IMR-90 (cell line): ENCODE results near the gene IL13. TPM values are rescaled to one million over a fixed set of nuclear protein-coding genes. Genes with fewer than 3 reads are reported as not detected.

Experiments
- ATAC-seq: fragments of 200-7000 bp; cut with Tn5 transposase; 2 replicates; pipeline ENCODE4 v1.9.1; 2020; ENCODE audit warnings: low read depth, mild to moderate bottlenecking, moderate library complexity
- BruUV-seq: library from RNA; stranded (reverse); fragments of 400-500 nt; replicated peaks from 2 replicates; lab custom pipeline; 2021; lab: Mats Ljungman, UMichigan
- CTCF ChIA-PET: fragments of 300-600 bp; formaldehyde crosslinking; extraction: SDS; loops from one replicate; lab custom pipeline; 2021; ENCODE audit warnings: antibody characterized with exemption; lab: Yijun Ruan, JAX
- POLR2A ChIA-PET: fragments of 300-600 bp; sonication (Branson Sonifier 250); formaldehyde crosslinking; loops from one replicate; lab custom pipeline; 2022; ENCODE audit warnings: antibody characterized with exemption; ENCODE audit not compliant: unreplicated experiment; lab: Charles Lee
- DNase-seq: peaks from one replicate; pipeline ENCODE4 v3.0.0; 2013
- H2AFZ ChIP-seq: replicated peaks from 2 replicates; pipeline ENCODE3; 2013; ENCODE audit warnings: low read length, mild to moderate bottlenecking; ENCODE audit not compliant: poor library complexity
- H2AK5ac ChIP-seq: 2 replicates; pipeline ENCODE4 v1.6.1; 2013; ENCODE audit warnings: low read depth, low read length, inconsistent platforms
- H2AK9ac ChIP-seq: replicated peaks from 2 replicates; pipeline ENCODE3; 2013; ENCODE audit warnings: mild to moderate bottlenecking, low read depth, low read length, moderate library complexity; ENCODE audit not compliant: poor library complexity
- H2BK120ac ChIP-seq: 2 replicates; pipeline ENCODE4 v1.6.1; 2013; ENCODE audit warnings: low read depth, low read length, inconsistent platforms
- H2BK15ac ChIP-seq: 3 replicates; pipeline ENCODE4 v1.6.1; 2013; ENCODE audit warnings: low read depth, low read length, inconsistent platforms
- H2BK20ac ChIP-seq: 2 replicates; pipeline ENCODE4 v1.6.1; 2013; ENCODE audit warnings: low read depth, mild to moderate bottlenecking, inconsistent platforms, low read length, moderate library complexity
- H2BK5ac ChIP-seq: 2 replicates; pipeline ENCODE4 v1.6.1; 2013; ENCODE audit warnings: mild to moderate bottlenecking, low read depth, low read length, inconsistent platforms; ENCODE audit not compliant: poor library complexity, severe bottlenecking
- H3K14ac ChIP-seq: replicated peaks from 2 replicates; pipeline ENCODE4 v1.6.1; 2013; ENCODE audit warnings: low read depth, low read length, inconsistent platforms
- H3K18ac ChIP-seq: 2 replicates; pipeline ENCODE4 v1.6.1; 2013; ENCODE audit warnings: low read depth, low read length, control low read depth
- H3K23ac ChIP-seq: 2 replicates; pipeline ENCODE4 v1.6.1; 2013; ENCODE audit warnings: low read depth, low read length, inconsistent platforms
- H3K27ac ChIP-seq: 2 replicates; pipeline ENCODE4 v1.5.1; 2013; ENCODE audit warnings: mild to moderate bottlenecking, control low read depth, low read length; ENCODE audit not compliant: insufficient read depth
- H3K27me3 ChIP-seq: 2 replicates; pipeline ENCODE4 v1.6.1; 2013; ENCODE audit warnings: low read length; ENCODE audit not compliant: control insufficient read depth, insufficient read depth
- H3K36me3 ChIP-seq: 2 replicates; pipeline ENCODE4 v1.6.1; 2013; ENCODE audit warnings: low read length, mixed read lengths; ENCODE audit not compliant: control insufficient read depth, insufficient read depth
- H3K4ac ChIP-seq: 2 replicates; pipeline ENCODE4 v1.6.1; 2013; ENCODE audit warnings: low read depth, low read length, inconsistent platforms
- H3K4me1 ChIP-seq: 2 replicates; pipeline ENCODE4 v1.6.1; 2013; ENCODE audit warnings: low read length, mixed read lengths; ENCODE audit not compliant: control insufficient read depth, insufficient read depth
- H3K4me2 ChIP-seq: 2 replicates; pipeline ENCODE4 v1.6.1; 2013; ENCODE audit warnings: low read depth, mild to moderate bottlenecking, control low read depth, low read length, moderate library complexity
- H3K4me3 ChIP-seq: 2 replicates; pipeline ENCODE4 v1.5.1; 2013; ENCODE audit warnings: low read depth, mild to moderate bottlenecking, control low read depth, low read length, moderate library complexity; ENCODE audit not compliant: insufficient read depth
- H3K56ac ChIP-seq: 2 replicates; pipeline ENCODE4 v1.6.1; 2013; ENCODE audit warnings: low read length, inconsistent platforms; ENCODE audit not compliant: insufficient read depth; ENCODE audit errors: extremely low read depth
- H3K79me1 ChIP-seq, 2 experiments: 2 replicates each; pipeline ENCODE4 v1.6.1; 2013; ENCODE audit warnings: low read length in 2 of 2, inconsistent platforms in 1 of 2, low read depth in 1 of 2
- H3K9ac ChIP-seq: 2 replicates; pipeline ENCODE4 v1.6.1; 2013; ENCODE audit warnings: low read depth, low read length, control low read depth
- H3K9me1 ChIP-seq: 2 replicates; pipeline ENCODE4 v1.6.1; 2013; ENCODE audit warnings: low read length, inconsistent platforms; ENCODE audit not compliant: insufficient read depth
- H3K9me3 ChIP-seq: 2 replicates; pipeline ENCODE4 v1.6.1; 2013; ENCODE audit warnings: low read length; ENCODE audit not compliant: control insufficient read depth, insufficient read depth
- H4K20me1 ChIP-seq: 2 replicates; pipeline ENCODE4 v1.6.1; 2013; ENCODE audit warnings: low read length, inconsistent platforms; ENCODE audit not compliant: insufficient read depth
- H4K5ac ChIP-seq: 2 replicates; pipeline ENCODE4 v1.6.1; 2013; ENCODE audit warnings: mild to moderate bottlenecking, low read depth, low read length, control low read depth
- H4K8ac ChIP-seq, 2 experiments: 2 replicates each; pipeline ENCODE4 v1.6.1; 2013; ENCODE audit warnings: low read depth in 2 of 2, low read length in 2 of 2, control low read depth in 1 of 2, inconsistent platforms in 1 of 2
- H4K91ac ChIP-seq: 2 replicates; pipeline ENCODE4 v1.6.1; 2013; ENCODE audit warnings: low read depth, low read length, inconsistent platforms; ENCODE audit not compliant: insufficient read depth
- BHLHE40 ChIP-seq: fragments of 150-350 bp; IDR thresholded peaks from 2 replicates; pipeline ENCODE4 v1.6.1; 2016; ENCODE audit warnings: mild to moderate bottlenecking, low read depth, low read length
- CHD1 ChIP-seq: IDR thresholded peaks from 2 replicates; pipeline ENCODE4 v1.6.1; 2012; ENCODE audit warnings: low read depth, low read length, improper control_type of control experiment
- CTCF ChIP-seq: conservative IDR thresholded peaks from 2 replicates; pipeline ENCODE4 v1.5.1; 2012; ENCODE audit warnings: mild to moderate bottlenecking, low read depth, low read length, improper control_type of control experiment
- MAFK ChIP-seq: IDR thresholded peaks from 2 replicates; pipeline ENCODE4 v1.6.1; 2012; ENCODE audit warnings: low read depth, low read length, improper control_type of control experiment
- MXI1 ChIP-seq: IDR thresholded peaks from 2 replicates; pipeline ENCODE4 v1.6.1; 2012; ENCODE audit warnings: low read depth, mild to moderate bottlenecking, low read length, moderate library complexity, borderline replicate concordance
- NFE2L2 ChIP-seq: fragments of 150-350 bp; IDR thresholded peaks from 2 replicates; pipeline ENCODE4 v1.6.1; 2016; ENCODE audit warnings: low read depth, mild to moderate bottlenecking, low read length
- dilution Hi-C: fragments of 300-500 bp; cut with HindIII; formaldehyde crosslinking; loops from one replicate; pipeline ENCODE4 v1.14.3; 2018; ENCODE audit warnings: low sequenced_read_pairs; ENCODE audit not compliant: unreplicated experiment
- in situ Hi-C: fragments of 300-500 bp; cut with MboI; formaldehyde crosslinking; loops from 3 replicates; pipeline ENCODE4 v1.14.3; 2019; ENCODE audit warnings: low sequenced_read_pairs, inconsistent platforms, mixed read lengths
- intact Hi-C: fragments of 100-400 bp; cut with micrococcal nuclease; formaldehyde crosslinking; loops from 2 replicates; pipeline ENCODE4 v1.10.0; 2022
- polyA plus RNA-seq, 3 experiments: library from polyadenylated mRNA; depleted of rRNA; stranded (reverse); fragments of >200 nt; gene quantifications; 2 replicates each; pipeline ENCODE4 v1.2.3, GENCODE V29; 2012; ENCODE audit warnings: low replicate concordance in 1 of 3
- total RNA-seq: library from RNA; depleted of rRNA; stranded (reverse); fragments of >200 nt; gene quantifications from 2 replicates; pipeline ENCODE4 v1.2.3, GENCODE V29; 2012

Gene IL13
- total and polyA plus RNA-seq, 2 of the 4 experiments (the other 2 are of a cell fraction) = not detected

GRCh38 chr5:132622608-132623007 lies 35.4 kb upstream of the IL13 start:
- POLR2A ChIA-PET = no interaction called here
- Histone ChIP-seq H3K56ac (no peak overlapping the region), H4K20me1 (no peaks in the 10 kb centered on the region), H3K9ac (no peak overlapping the region), H3K9me3 (no peaks in the 10 kb centered on the region), H3K27me3 (no peaks in the 10 kb centered on the region), H3K36me3 (peaks cover 6% of the 10 kb centered on the region), H2BK20ac (no peak overlapping the region), H2BK5ac (no peak overlapping the region), H3K4me3 (no peak overlapping the region), H3K9me1 (no peaks in the 10 kb centered on the region), H3K79me1 (no peaks in the 10 kb centered on the region; a peak in 1 of 4 replicates), H2AK9ac (no peak overlapping the region), H3K4me2 (no peak overlapping the region), H2BK15ac (no peak overlapping the region), H2AK5ac (no peak overlapping the region), H3K4me1 (no peaks in the 10 kb centered on the region), H2BK120ac (no peak overlapping the region), H4K8ac (no peak overlapping the region), H3K27ac (no peak overlapping the region), H4K91ac (no peak overlapping the region), H3K4ac (no peak overlapping the region), H3K18ac (no peak overlapping the region), H3K23ac (no peak overlapping the region), H3K14ac (no peak overlapping the region), H2AFZ (no peak overlapping the region), H4K5ac (no peak overlapping the region)
- TF ChIP-seq CTCF = no peak
- TF ChIP-seq NFE2L2 = no peak
- no peak for TF ChIP-seq MXI1
- no peak for TF ChIP-seq MAFK
- no peak for TF ChIP-seq CHD1
- TF ChIP-seq BHLHE40 = no peak
- intact Hi-C loops = no loop called here
- CTCF ChIA-PET = no interaction called here
- DNase-seq = no peak
- in situ Hi-C loops = no loop called here
- no TSS peak for BruUV-seq
- ATAC-seq = no peak
- dilution Hi-C loops = no loop called here
